COLO668 (cell line): ENCODE data around the gene ZCCHC4.
A peak's percentile ranks its signal among the peaks of the same experiment; 100 is the strongest.
"Not testable (repeated sequence)": the region's sequence is repeated elsewhere in the genome, so short reads cannot be mapped to it uniquely, and the experiment has no call there.

ENCODE experiments used
- DNase-seq: peaks from one replicate; lab custom pipeline; 2025; ENCODE audit not compliant: unreplicated experiment; lab: John Stamatoyannopoulos, UW

Gene ZCCHC4

GRCh38 chr4:25320773-25321172 lies 8.2 kb downstream of the ZCCHC4 start:
- DNase-seq: no peak

- DNase-seq: no peak
Observed at GRCh38 chr4:25321703-25322102, 9.1 kb downstream of the ZCCHC4 start.

GRCh38 chr4:25328463-25328862 lies 15.9 kb downstream of the ZCCHC4 start:
- DNase-seq: not testable (repeated sequence)

- DNase-seq: no peak
Observed at GRCh38 chr4:25330335-25330734, 17.8 kb downstream of the ZCCHC4 start.

GRCh38 chr4:25330905-25331808 lies 18.6 kb downstream of the ZCCHC4 start:
- no peak for DNase-seq

GRCh38 chr4:25343671-25344070 lies 31.1 kb downstream of the ZCCHC4 start:
- DNase-seq: no peak

GRCh38 chr4:25345744-25346143 lies 33.2 kb downstream of the ZCCHC4 start:
- DNase-seq: no peak

- no peak for DNase-seq
Observed at GRCh38 chr4:25346913-25347312, 34.3 kb downstream of the ZCCHC4 start.

GRCh38 chr4:25347473-25347872 lies 34.9 kb downstream of the ZCCHC4 start:
- DNase-seq: no peak

- no peak for DNase-seq
Observed at GRCh38 chr4:25347971-25348370, 35.4 kb downstream of the ZCCHC4 start.

GRCh38 chr4:25350561-25350960 lies 38.0 kb downstream of the ZCCHC4 start:
- DNase-seq: no peak

GRCh38 chr4:25351777-25352416 lies 39.3 kb downstream of the ZCCHC4 start:
- DNase-seq: no peak

- no peak for DNase-seq
Observed at GRCh38 chr4:25356068-25356467, 43.5 kb downstream of the ZCCHC4 start.

- DNase-seq: peak; percentile 79
Observed at GRCh38 chr4:25358515-25359275, 46.1 kb downstream of the ZCCHC4 start.

- DNase-seq: no peak
Observed at GRCh38 chr4:25361253-25361652, 48.7 kb downstream of the ZCCHC4 start.

GRCh38 chr4:25367004-25367621 lies 54.5 kb downstream of the ZCCHC4 start:
- no peak for DNase-seq

- DNase-seq: no peak
Observed at GRCh38 chr4:25367877-25368276, 55.3 kb downstream of the ZCCHC4 start.

GRCh38 chr4:25368315-25368714 lies 55.7 kb downstream of the ZCCHC4 start:
- DNase-seq: no peak

- no peak for DNase-seq
Observed at GRCh38 chr4:25370242-25370641, 57.7 kb downstream of the ZCCHC4 start.

GRCh38 chr4:25372549-25372948 lies 60.0 kb downstream of the ZCCHC4 start:
- not testable (repeated sequence) for DNase-seq
